ENCODE results near the gene RAB11FIP2. TPM values are rescaled to one million over a fixed set of nuclear protein-coding genes. Genes with fewer than 3 reads are reported as not detected.
A peak's percentile ranks its signal among the peaks of the same experiment; 100 is the strongest.

The RAB11FIP2 gene
- total and polyA plus RNA-seq, 2 experiments from 2014 or later, result 9.0 to 13.0 TPM

DNA sequence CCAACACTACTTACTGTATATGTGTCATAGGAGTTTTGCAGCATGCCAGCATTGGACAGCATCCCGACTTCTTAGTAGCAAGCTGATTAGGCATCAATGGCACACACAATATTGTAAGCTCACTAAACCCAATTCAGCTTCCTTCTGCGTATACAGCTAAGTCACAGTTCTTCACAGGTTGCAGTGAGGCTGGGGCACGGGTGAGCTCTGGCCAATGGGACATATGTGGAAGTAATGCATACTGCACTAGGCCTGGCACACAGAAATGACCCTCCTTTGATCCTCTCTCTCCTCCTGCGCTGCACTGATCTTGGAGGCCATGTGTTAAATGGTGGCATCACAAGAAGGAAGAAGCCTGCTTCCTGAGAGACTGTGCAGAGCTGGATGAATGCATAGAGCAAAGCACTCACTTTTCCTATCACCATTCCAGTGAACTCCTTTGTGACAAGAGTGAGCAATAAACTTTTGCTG, 11.9 kb downstream of the RAB11FIP2 start:
- H3K9me2 ChIP-seq (ENCODE audit: insufficient read depth), result no peaks in the 10 kb centered on the region
- H3K36me3 ChIP-seq (ENCODE audit: low read depth), result 0 out of 2 replicates have a peak, but pooled peaks cover 8% of the 10 kb centered on the region
- H3K9me3 ChIP-seq (ENCODE audit: low read depth), result no peaks in the 10 kb centered on the region
- no peak overlapping the region for H3K4me2 ChIP-seq (ENCODE audit: unreplicated experiment)
- peaks cover 8% of the 10 kb centered on the region for H3K4me1 ChIP-seq (ENCODE audit: insufficient read depth)
- 93 to 98% methylated on average over 4 of the region's 4 CpGs for WGBS, 2 experiments (ENCODE audit: low coverage in 1 of 2, low lambda C conversion rate in 2 of 2, missing lambda C conversion rate in 2 of 2)
- H3F3A ChIP-seq (ENCODE audit: insufficient read depth), result peaks cover 10% of the 10 kb centered on the region
- H2AFZ ChIP-seq, result no peak overlapping the region
- H3K9ac ChIP-seq, result no peak overlapping the region
- H3K79me2 ChIP-seq (ENCODE audit: insufficient read depth), result peaks cover 32% of the 10 kb centered on the region; the same call in 1 of the 2 replicates
- H3K27me3 ChIP-seq (replicated peaks; ENCODE audit: insufficient read depth), result no peaks in the 10 kb centered on the region
- in situ Hi-C loops (cut with MboI), result no loop called here
- H3K4me3 ChIP-seq, result no peak overlapping the region
- 0 out of 2 replicates have a peak, but pooled peaks cover 3% of the 10 kb centered on the region for H4K20me1 ChIP-seq (ENCODE audit: insufficient read depth)
- no peak overlapping the region for H3K27ac ChIP-seq
- TF ChIP-seq EZH2phosphoT487 (IDR thresholded peaks at IDR 0.05; ENCODE audit: insufficient read depth, low read depth) (no peak), EZH2 (IDR thresholded peaks at IDR 0.05; ENCODE audit: insufficient read depth, poor library complexity, severe bottlenecking) (no peak)
- DNase-seq, result peak; percentile 29

- Histone ChIP-seq H3K4me2 (ENCODE audit: unreplicated experiment) (no peak overlapping the region), H3K9me2 (ENCODE audit: insufficient read depth) (no peaks in the 10 kb centered on the region), H3F3A (ENCODE audit: insufficient read depth) (peaks cover 10% of the 10 kb centered on the region), H2AFZ (no peak overlapping the region), H3K79me2 (ENCODE audit: insufficient read depth) (peaks cover 34% of the 10 kb centered on the region), H3K4me1 (ENCODE audit: insufficient read depth) (peaks cover 8% of the 10 kb centered on the region), H3K27ac (no peak overlapping the region), H4K20me1 (ENCODE audit: insufficient read depth) (no peaks in the 10 kb centered on the region), H3K27me3 (replicated peaks; ENCODE audit: insufficient read depth) (no peaks in the 10 kb centered on the region), H3K36me3 (ENCODE audit: low read depth) (0 out of 2 replicates have a peak, but pooled peaks cover 8% of the 10 kb centered on the region), H3K4me3 (no peak overlapping the region), H3K9me3 (ENCODE audit: low read depth) (no peaks in the 10 kb centered on the region), H3K9ac (no peak overlapping the region)
- no peak for DNase-seq
- WGBS, 2 experiments (ENCODE audit: low coverage in 1 of 2, low lambda C conversion rate in 2 of 2, missing lambda C conversion rate in 2 of 2), result 60 to 66% methylated on average over 7 of the region's 7 CpGs
- in situ Hi-C loops (cut with MboI), result no loop called here
- TF ChIP-seq EZH2 (IDR thresholded peaks at IDR 0.05; ENCODE audit: insufficient read depth, poor library complexity, severe bottlenecking) (no peak), EZH2phosphoT487 (IDR thresholded peaks at IDR 0.05; ENCODE audit: insufficient read depth, low read depth) (no peak)
Observed at GRCh38 chr10:118033905-118034304, 12.8 kb downstream of the RAB11FIP2 start.

- H4K20me1 ChIP-seq (ENCODE audit: insufficient read depth), result no peaks in the 10 kb centered on the region
- WGBS, 2 experiments (ENCODE audit: low coverage in 1 of 2, low lambda C conversion rate in 2 of 2, missing lambda C conversion rate in 2 of 2), result 96 to 100% methylated on average over 4 of the region's 4 CpGs
- H3K4me1 ChIP-seq (ENCODE audit: insufficient read depth), result peaks cover 8% of the 10 kb centered on the region
- no peak overlapping the region for H3K4me2 ChIP-seq (ENCODE audit: unreplicated experiment)
- in situ Hi-C loops (cut with MboI), result no loop called here
- 0 out of 2 replicates have a peak, but pooled peaks cover 8% of the 10 kb centered on the region for H3K36me3 ChIP-seq (ENCODE audit: low read depth)
- H3K27me3 ChIP-seq (replicated peaks; ENCODE audit: insufficient read depth), result no peaks in the 10 kb centered on the region
- TF ChIP-seq EZH2phosphoT487 (IDR thresholded peaks at IDR 0.05; ENCODE audit: insufficient read depth, low read depth) (no peak), EZH2 (IDR thresholded peaks at IDR 0.05; ENCODE audit: insufficient read depth, poor library complexity, severe bottlenecking) (no peak)
- H2AFZ ChIP-seq, result no peak overlapping the region
- no peak overlapping the region for H3K9ac ChIP-seq
- peaks cover 36% of the 10 kb centered on the region for H3K79me2 ChIP-seq (ENCODE audit: insufficient read depth)
- peaks cover 10% of the 10 kb centered on the region for H3F3A ChIP-seq (ENCODE audit: insufficient read depth)
- no peak overlapping the region for H3K27ac ChIP-seq
- DNase-seq, result no peak
- H3K9me2 ChIP-seq (ENCODE audit: insufficient read depth), result no peaks in the 10 kb centered on the region
- H3K9me3 ChIP-seq (ENCODE audit: low read depth), result no peaks in the 10 kb centered on the region
- no peak overlapping the region for H3K4me3 ChIP-seq
Observed at GRCh38 chr10:118032564-118032963, 14.2 kb downstream of the RAB11FIP2 start.

GRCh38 chr10:118031351-118032075, 15.2 kb downstream of the RAB11FIP2 start:
- TF ChIP-seq EZH2 (IDR thresholded peaks at IDR 0.05; ENCODE audit: insufficient read depth, poor library complexity, severe bottlenecking) (no peak), EZH2phosphoT487 (IDR thresholded peaks at IDR 0.05; ENCODE audit: insufficient read depth, low read depth) (no peak)
- Histone ChIP-seq H3K27me3 (replicated peaks; ENCODE audit: insufficient read depth) (no peaks in the 10 kb centered on the region), H3K9ac (no peak overlapping the region), H3K4me3 (no peak overlapping the region), H3K4me2 (ENCODE audit: unreplicated experiment) (no peak overlapping the region), H3F3A (ENCODE audit: insufficient read depth) (peaks cover 10% of the 10 kb centered on the region), H3K4me1 (ENCODE audit: insufficient read depth) (peaks cover 8% of the 10 kb centered on the region), H3K9me3 (ENCODE audit: low read depth) (no peaks in the 10 kb centered on the region), H3K79me2 (ENCODE audit: insufficient read depth) (peaks cover 28% of the 10 kb centered on the region), H3K36me3 (ENCODE audit: low read depth) (0 out of 2 replicates have a peak, but pooled peaks cover 8% of the 10 kb centered on the region), H2AFZ (no peak overlapping the region), H3K9me2 (ENCODE audit: insufficient read depth) (no peaks in the 10 kb centered on the region), H3K27ac (no peak overlapping the region), H4K20me1 (ENCODE audit: insufficient read depth) (no peaks in the 10 kb centered on the region)
- whole genome bisulfite sequencing, 2 experiments (ENCODE audit: low coverage in 1 of 2, low lambda C conversion rate in 2 of 2, missing lambda C conversion rate in 2 of 2), result 69 to 73% methylated on average over 2 of the region's 2 CpGs
- in situ Hi-C loops (cut with MboI), result no loop called here
- DNase-seq, result peak; percentile 19

All from GM23248 (cell line).